ENCODE data around the gene ZNF160.

Gene ZNF160

DNA sequence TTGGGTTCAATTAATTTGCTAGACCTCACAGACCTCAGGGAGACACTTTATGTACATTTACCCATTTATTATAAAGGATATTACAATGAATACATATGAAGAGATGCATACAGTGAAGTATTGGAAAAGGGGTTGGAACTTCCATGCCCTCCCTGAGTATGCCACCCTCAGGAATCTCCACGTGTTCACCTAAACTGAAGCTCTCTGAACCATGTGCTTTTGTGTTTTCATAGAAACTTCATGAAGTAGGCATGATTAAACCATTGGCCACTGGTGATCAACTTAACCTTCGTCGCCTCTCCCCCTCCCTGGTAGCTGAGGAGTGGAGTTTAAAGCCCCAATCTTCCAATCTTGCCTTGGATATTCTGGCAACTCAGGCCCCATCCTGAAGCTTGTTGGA is 20.3 kb downstream of the ZNF160 start:
- no peaks in the 10 kb centered on the region for H3F3A ChIP-seq (ENCODE audit: insufficient read depth)
- no peak overlapping the region for H3K4me3 ChIP-seq (ENCODE audit: insufficient read depth, low read length, poor library complexity, severe bottlenecking)
- TF ChIP-seq EZH2phosphoT487 (conservative IDR thresholded peaks at IDR 0.05; ENCODE audit: low read length) = no peak
- TF ChIP-seq, protein P1, sequence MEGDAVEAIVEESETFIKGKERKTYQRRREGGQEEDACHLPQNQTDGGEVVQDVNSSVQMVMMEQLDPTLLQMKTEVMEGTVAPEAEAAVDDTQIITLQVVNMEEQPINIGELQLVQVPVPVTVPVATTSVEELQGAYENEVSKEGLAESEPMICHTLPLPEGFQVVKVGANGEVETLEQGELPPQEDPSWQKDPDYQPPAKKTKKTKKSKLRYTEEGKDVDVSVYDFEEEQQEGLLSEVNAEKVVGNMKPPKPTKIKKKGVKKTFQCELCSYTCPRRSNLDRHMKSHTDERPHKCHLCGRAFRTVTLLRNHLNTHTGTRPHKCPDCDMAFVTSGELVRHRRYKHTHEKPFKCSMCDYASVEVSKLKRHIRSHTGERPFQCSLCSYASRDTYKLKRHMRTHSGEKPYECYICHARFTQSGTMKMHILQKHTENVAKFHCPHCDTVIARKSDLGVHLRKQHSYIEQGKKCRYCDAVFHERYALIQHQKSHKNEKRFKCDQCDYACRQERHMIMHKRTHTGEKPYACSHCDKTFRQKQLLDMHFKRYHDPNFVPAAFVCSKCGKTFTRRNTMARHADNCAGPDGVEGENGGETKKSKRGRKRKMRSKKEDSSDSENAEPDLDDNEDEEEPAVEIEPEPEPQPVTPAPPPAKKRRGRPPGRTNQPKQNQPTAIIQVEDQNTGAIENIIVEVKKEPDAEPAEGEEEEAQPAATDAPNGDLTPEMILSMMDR (IDR thresholded peaks at IDR 0.05; ENCODE audit: insufficient read depth, low read length, poor library complexity, severe bottlenecking) = no peak
- peaks cover 29% of the 10 kb centered on the region for H3K36me3 ChIP-seq (ENCODE audit: low read length)
- H3K9ac ChIP-seq (ENCODE audit: low read length) = no peak overlapping the region
- H3K27ac ChIP-seq (ENCODE audit: low read depth, low read length) = no peak overlapping the region
- no peak overlapping the region for H3K4me2 ChIP-seq (ENCODE audit: low read depth, low read length, poor library complexity, severe bottlenecking)
- no peaks in the 10 kb centered on the region for H3K9me3 ChIP-seq (ENCODE audit: insufficient read depth, low read length)
- H3K27me3 ChIP-seq (ENCODE audit: low read length) = no peaks in the 10 kb centered on the region
- H2AFZ ChIP-seq (ENCODE audit: low read depth, low read length, severe bottlenecking) = no peak overlapping the region
- no peaks in the 10 kb centered on the region for H3K9me2 ChIP-seq (replicated peaks; ENCODE audit: insufficient read depth, low read length)
- no peaks in the 10 kb centered on the region; the same call in 1 of the 2 replicates for H3K79me2 ChIP-seq (ENCODE audit: insufficient read depth, low read length)
- no peaks in the 10 kb centered on the region for H4K20me1 ChIP-seq (ENCODE audit: low read depth, low read length)

DNA sequence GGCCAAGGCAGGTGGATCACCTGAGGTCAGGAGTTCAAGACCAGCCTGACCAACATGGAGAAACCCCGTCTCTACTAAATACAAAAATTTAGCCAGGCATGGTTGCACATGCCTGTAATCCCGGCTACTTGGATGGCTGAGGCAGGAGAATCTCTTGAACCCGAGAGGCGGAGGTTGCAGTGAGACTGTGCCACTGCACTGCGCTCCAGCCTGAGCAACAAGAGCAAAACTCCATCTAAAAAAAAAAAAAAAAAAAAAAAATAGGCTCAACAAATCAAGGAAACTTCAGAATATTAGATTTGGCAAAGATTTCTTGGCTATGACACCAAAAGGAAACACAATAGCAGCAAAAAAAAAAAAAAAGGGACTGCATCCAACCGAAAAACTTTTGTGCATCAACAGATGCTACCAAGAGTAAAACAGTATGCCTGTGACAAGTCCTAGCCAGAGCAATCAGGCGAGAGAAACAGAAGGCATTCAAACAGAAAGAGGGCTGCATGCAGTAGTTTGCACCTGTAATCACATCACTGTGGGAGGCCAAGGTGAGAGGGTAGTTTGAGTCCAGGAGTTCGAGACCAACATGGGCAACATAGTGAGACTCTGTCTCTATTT is 23.8 kb downstream of the ZNF160 start:
- Histone ChIP-seq H3K27me3 (ENCODE audit: low read length) (no peaks in the 10 kb centered on the region), H3K79me2 (ENCODE audit: insufficient read depth, low read length) (no peaks in the 10 kb centered on the region; the same call in 1 of the 2 replicates), H3K4me3 (ENCODE audit: insufficient read depth, low read length, poor library complexity, severe bottlenecking) (no peak overlapping the region), H3K9me3 (ENCODE audit: insufficient read depth, low read length) (no peaks in the 10 kb centered on the region), H4K20me1 (ENCODE audit: low read depth, low read length) (no peaks in the 10 kb centered on the region), H3K9me2 (replicated peaks; ENCODE audit: insufficient read depth, low read length) (no peaks in the 10 kb centered on the region), H2AFZ (ENCODE audit: low read depth, low read length, severe bottlenecking) (no peak overlapping the region), H3K36me3 (ENCODE audit: low read length) (peaks cover 19% of the 10 kb centered on the region), H3K27ac (ENCODE audit: low read depth, low read length) (no peak overlapping the region), H3K9ac (ENCODE audit: low read length) (no peak overlapping the region), H3F3A (ENCODE audit: insufficient read depth) (no peaks in the 10 kb centered on the region), H3K4me2 (ENCODE audit: low read depth, low read length, poor library complexity, severe bottlenecking) (no peak overlapping the region)
- no peak for TF ChIP-seq EZH2phosphoT487 (conservative IDR thresholded peaks at IDR 0.05; ENCODE audit: low read length)
- TF ChIP-seq, protein P1 (IDR thresholded peaks at IDR 0.05; ENCODE audit: insufficient read depth, low read length, poor library complexity, severe bottlenecking) = no peak

DNA sequence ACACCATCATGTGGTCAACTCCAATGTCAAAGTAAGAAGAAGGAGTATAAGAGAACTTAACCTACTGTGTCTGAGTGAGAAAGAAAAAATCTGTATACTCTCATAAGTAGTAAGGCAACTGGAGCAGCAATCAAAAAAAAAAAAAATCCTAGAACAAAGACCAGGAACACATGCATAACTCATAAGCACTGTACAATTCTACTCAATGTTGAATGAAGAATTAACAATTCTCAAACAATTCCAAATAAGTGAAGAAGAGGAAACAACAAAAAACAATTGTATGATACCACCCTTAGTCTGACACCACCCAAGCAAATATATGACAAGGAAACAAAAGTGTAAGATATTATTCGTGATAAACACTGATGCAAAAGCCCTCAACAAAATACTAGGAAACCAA is 24.6 kb downstream of the ZNF160 start:
- Histone ChIP-seq H3F3A (ENCODE audit: insufficient read depth) (no peaks in the 10 kb centered on the region), H4K20me1 (ENCODE audit: low read depth, low read length) (no peaks in the 10 kb centered on the region), H3K9me2 (replicated peaks; ENCODE audit: insufficient read depth, low read length) (no peaks in the 10 kb centered on the region), H2AFZ (ENCODE audit: low read depth, low read length, severe bottlenecking) (no peak overlapping the region), H3K36me3 (ENCODE audit: low read length) (peaks cover 15% of the 10 kb centered on the region), H3K9ac (ENCODE audit: low read length) (no peak overlapping the region), H3K79me2 (ENCODE audit: insufficient read depth, low read length) (no peaks in the 10 kb centered on the region; the same call in 1 of the 2 replicates), H3K4me2 (ENCODE audit: low read depth, low read length, poor library complexity, severe bottlenecking) (no peak overlapping the region), H3K27ac (ENCODE audit: low read depth, low read length) (no peak overlapping the region), H3K27me3 (ENCODE audit: low read length) (no peaks in the 10 kb centered on the region), H3K4me3 (ENCODE audit: insufficient read depth, low read length, poor library complexity, severe bottlenecking) (no peak overlapping the region), H3K9me3 (ENCODE audit: insufficient read depth, low read length) (no peaks in the 10 kb centered on the region)
- TF ChIP-seq, protein P1 (IDR thresholded peaks at IDR 0.05; ENCODE audit: insufficient read depth, low read length, poor library complexity, severe bottlenecking) = no peak
- no peak for TF ChIP-seq EZH2phosphoT487 (conservative IDR thresholded peaks at IDR 0.05; ENCODE audit: low read length)

Measured in SU-DHL-6 (cell line).